H9 (cell line): ENCODE measurements around the gene BMP3. TPM values are rescaled to one million over a fixed set of nuclear protein-coding genes. Genes with fewer than 3 reads are reported as not detected.

ENCODE experiments used
- DNase-seq: peaks from one replicate; pipeline ENCODE4 v3.0.0-alpha.2; 2017
- H2AFZ ChIP-seq: one replicate; pipeline ENCODE4 v1.6.1; 2013; ENCODE audit warnings: mild to moderate bottlenecking, low read length, control low read depth, moderate library complexity
- H2AK5ac ChIP-seq: 2 replicates; pipeline ENCODE4 v1.6.1; 2013; ENCODE audit warnings: low read length, control low read depth, mixed read lengths; ENCODE audit not compliant: insufficient read length
- H2BK120ac ChIP-seq: one replicate; pipeline ENCODE4 v1.6.1; 2013; ENCODE audit warnings: low read depth, mild to moderate bottlenecking, low read length, control low read depth, inconsistent platforms; ENCODE audit not compliant: poor library complexity, severe bottlenecking
- H2BK12ac ChIP-seq: 2 replicates; pipeline ENCODE4 v1.6.1; 2013; ENCODE audit warnings: low read length, control low read depth, mixed read lengths, low read depth; ENCODE audit not compliant: insufficient read length
- H2BK15ac ChIP-seq: 2 replicates; pipeline ENCODE4 v1.6.1; 2013; ENCODE audit warnings: low read depth, low read length, control low read depth
- H2BK20ac ChIP-seq: one replicate; pipeline ENCODE4 v1.6.1; 2013; ENCODE audit warnings: low read depth, mild to moderate bottlenecking, low read length, control low read depth, inconsistent platforms; ENCODE audit not compliant: poor library complexity, severe bottlenecking
- H2BK5ac ChIP-seq: 2 replicates; pipeline ENCODE4 v1.6.1; 2013; ENCODE audit warnings: low read length, control low read depth, mixed read lengths; ENCODE audit not compliant: insufficient read length
- H3K14ac ChIP-seq: 2 replicates; pipeline ENCODE4 v1.6.1; 2013; ENCODE audit warnings: low read length, control low read depth; ENCODE audit not compliant: insufficient read depth
- H3K18ac ChIP-seq: 2 replicates; pipeline ENCODE4 v1.6.1; 2013; ENCODE audit warnings: low read depth, mild to moderate bottlenecking, mixed read lengths, low read length, control low read depth; ENCODE audit not compliant: insufficient read length
- H3K23ac ChIP-seq: 2 replicates; pipeline ENCODE4 v1.6.1; 2013; ENCODE audit warnings: low read length, control low read depth, mixed read lengths, low read depth; ENCODE audit not compliant: insufficient read length
- H3K23me2 ChIP-seq: 2 replicates; pipeline ENCODE4 v1.6.1; 2013; ENCODE audit warnings: low read depth, mild to moderate bottlenecking, mixed read lengths, low read length, control low read depth; ENCODE audit not compliant: insufficient read length, poor library complexity, severe bottlenecking
- H3K27ac ChIP-seq: 2 replicates; pipeline ENCODE4 v1.5.1; 2013; ENCODE audit warnings: low read length, control low read depth, mixed read lengths, low read depth; ENCODE audit not compliant: insufficient read length
- H3K27me3 ChIP-seq: 2 replicates; pipeline ENCODE4 v1.6.1; 2013; ENCODE audit warnings: low read length, control low read depth, inconsistent platforms; ENCODE audit not compliant: insufficient read depth
- H3K4ac ChIP-seq: 2 replicates; pipeline ENCODE4 v1.6.1; 2013; ENCODE audit warnings: low read depth, mild to moderate bottlenecking, control low read depth, inconsistent platforms, low read length, moderate library complexity
- H3K4me1 ChIP-seq: 2 replicates; pipeline ENCODE4 v1.6.1; 2013; ENCODE audit warnings: low read length, control low read depth, inconsistent platforms; ENCODE audit not compliant: insufficient read depth
- H3K4me2 ChIP-seq: 2 replicates; pipeline ENCODE4 v1.6.1; 2013; ENCODE audit warnings: low read length, control low read depth, mixed read lengths; ENCODE audit not compliant: insufficient read length, insufficient read depth
- H3K56ac ChIP-seq: 2 replicates; pipeline ENCODE4 v1.6.1; 2013; ENCODE audit warnings: low read depth, mild to moderate bottlenecking, mixed read lengths, low read length, control low read depth; ENCODE audit not compliant: insufficient read length
- H3K79me1 ChIP-seq: 2 replicates; pipeline ENCODE4 v1.6.1; 2013; ENCODE audit warnings: low read depth, mild to moderate bottlenecking, moderate library complexity, low read length, control low read depth, inconsistent platforms; ENCODE audit not compliant: insufficient read depth, poor library complexity, severe bottlenecking
- H3K79me2 ChIP-seq: 2 replicates; pipeline ENCODE4 v1.6.1; 2013; ENCODE audit warnings: low read length, control low read depth, inconsistent platforms; ENCODE audit not compliant: insufficient read depth
- H3K9ac ChIP-seq: 2 replicates; pipeline ENCODE4 v1.6.1; 2013; ENCODE audit warnings: low read length, control low read depth, mixed read lengths; ENCODE audit not compliant: insufficient read length; ENCODE audit errors: extremely low read depth
- H3K9me3 ChIP-seq: one replicate; pipeline ENCODE4 v1.6.1; 2013; ENCODE audit warnings: low read depth, low read length, inconsistent platforms; ENCODE audit not compliant: control insufficient read depth
- H3T11ph ChIP-seq: one replicate; pipeline ENCODE4 v1.6.1; 2013; ENCODE audit warnings: mild to moderate bottlenecking, low read length, control low read depth, inconsistent platforms
- H4K20me1 ChIP-seq: one replicate; pipeline ENCODE4 v1.6.1; 2013; ENCODE audit not compliant: control insufficient read depth, insufficient read length, insufficient read depth
- H4K5ac ChIP-seq: 2 replicates; pipeline ENCODE4 v1.6.1; 2013; ENCODE audit warnings: low read depth, mild to moderate bottlenecking, mixed read lengths, low read length, control low read depth; ENCODE audit not compliant: insufficient read length
- H4K8ac ChIP-seq: replicated peaks from 2 replicates; pipeline ENCODE4 v1.6.1; 2013; ENCODE audit warnings: low read length, control low read depth, mixed read lengths, low read depth; ENCODE audit not compliant: insufficient read length
- H4K91ac ChIP-seq: 2 replicates; pipeline ENCODE4 v1.6.1; 2013; ENCODE audit warnings: low read depth, mild to moderate bottlenecking, moderate library complexity, mixed read lengths, low read length, control low read depth; ENCODE audit not compliant: insufficient read length
- H3K27ac Mint-ChIP-seq, 3 experiments: 2 replicates in 2 of 3; 3 replicates in 1 of 3; pipeline ENCODE4 v1.8.0; 2020 to 2021; ENCODE audit warnings: mixed read lengths in 3 of 3, mild to moderate bottlenecking in 1 of 3, moderate library complexity in 1 of 3
- H3K27me3 Mint-ChIP-seq: 2 replicates; pipeline ENCODE4 v1.8.0; 2021; ENCODE audit warnings: low read depth, mild to moderate bottlenecking, moderate library complexity, mixed read lengths
- H3K36me3 Mint-ChIP-seq, 3 experiments: 2 replicates in 2 of 3; 3 replicates in 1 of 3; pipeline ENCODE4 v1.8.0; 2020 to 2021; ENCODE audit warnings: low read depth in 3 of 3, mixed read lengths in 3 of 3; ENCODE audit not compliant: insufficient read depth in 1 of 3
- H3K4me1 Mint-ChIP-seq, 2 experiments: 2 replicates each; pipeline ENCODE4 v1.8.0; 2020; ENCODE audit warnings: mixed read lengths in 2 of 2
- H3K4me3 Mint-ChIP-seq, 2 experiments: 2 replicates in 1 of 2; 3 replicates in 1 of 2; pipeline ENCODE4 v1.8.0; 2020 to 2021; ENCODE audit warnings: mild to moderate bottlenecking in 2 of 2, mixed read lengths in 2 of 2, moderate library complexity in 1 of 2
- H3K9me3 Mint-ChIP-seq, 2 experiments: 2 replicates in 1 of 2; 3 replicates in 1 of 2; pipeline ENCODE4 v1.8.0; 2020; ENCODE audit warnings: mild to moderate bottlenecking in 2 of 2, mixed read lengths in 2 of 2, moderate library complexity in 1 of 2
- CTCF ChIP-seq: fragments of 200-600 bp; sonication (generic); conservative IDR thresholded peaks from 3 replicates; pipeline ENCODE4 v1.8.0; 2021; ENCODE audit warnings: antibody characterized with exemption, mild to moderate bottlenecking
- WGBS: extraction: QIAGEN DNeasy Blood & Tissue Kit; methylation state at CpG from one replicate; pipeline ENCODE4 v1.1.7; 2013; ENCODE audit warnings: missing lambda C conversion rate, low lambda C conversion rate, mixed read lengths; ENCODE audit not compliant: insufficient read length; ENCODE audit errors: extremely low coverage; 5-methylcytosine and 5-hydroxymethylcytosine counted together
- total RNA-seq: library from RNA; stranded (reverse); gene quantifications from 2 replicates; pipeline ENCODE4 v1.2.1, GENCODE V29; 2021

Gene BMP3
- total RNA-seq, 1 experiment from 2014 or later = not detected

GRCh38 chr4:81062001-81062400 is 31.5 kb downstream of the BMP3 start:
- Mint-ChIP-seq H3K27me3 (peaks cover 3% of the 10 kb centered on the region), H3K27ac (no peak overlapping the region), H3K4me3 (no peak overlapping the region), H3K36me3 (no peaks in the 10 kb centered on the region), H3K9me3 (no peaks in the 10 kb centered on the region), H3K4me1 (no peaks in the 10 kb centered on the region)
- DNase-seq = no peak
- Histone ChIP-seq H3K79me1 (no peaks in the 10 kb centered on the region), H3T11ph (no peak overlapping the region), H2BK5ac (no peak overlapping the region), H2AK5ac (no peak overlapping the region), H4K91ac (no peak overlapping the region), H3K27ac (no peak overlapping the region), H2AFZ (no peak overlapping the region), H4K5ac (no peak overlapping the region), H3K79me2 (no peaks in the 10 kb centered on the region), H3K56ac (no peak overlapping the region), H2BK120ac (no peak overlapping the region), H3K4me1 (no peaks in the 10 kb centered on the region; the same call in 1 of the 2 replicates), H3K9ac (no peak overlapping the region), H3K4ac (no peak overlapping the region), H2BK20ac (no peak overlapping the region), H4K20me1 (no peaks in the 10 kb centered on the region), H4K8ac (no peak overlapping the region), H3K27me3 (no peaks in the 10 kb centered on the region), H3K14ac (no peak overlapping the region), H3K23me2 (no peaks in the 10 kb centered on the region), H2BK12ac (no peak overlapping the region), H3K23ac (no peak overlapping the region), H3K18ac (no peak overlapping the region), H2BK15ac (no peak overlapping the region), H3K4me2 (no peak overlapping the region), H3K9me3 (no peaks in the 10 kb centered on the region)
- no peak for TF ChIP-seq CTCF
- no CpG with 5 or more reads among the region's 1 CpG for WGBS
